Sigmoid colon (tissue), 7 donors: ENCODE data around the gene HSBP1L1. TPM values are rescaled to one million over a fixed set of nuclear protein-coding genes. Genes with fewer than 3 reads are reported as not detected.

ENCODE experiments used
- DNase-seq: peaks from one replicate; pipeline ENCODE4 v3.0.0-alpha.2; 2019
- H3K27ac ChIP-seq, 4 donors: fragments of 200-600 bp; sonication (generic); one replicate each; pipeline ENCODE4 v1.5.1; 2016 to 2019; ENCODE audit warnings: mild to moderate bottlenecking in 1 of 4
- H3K27me3 ChIP-seq, 3 donors: fragments of 200-600 bp; sonication (generic); one replicate each; pipeline ENCODE4 v1.5.1; 2019; ENCODE audit warnings: mild to moderate bottlenecking in 1 of 3
- H3K36me3 ChIP-seq, 4 donors: fragments of 200-600 bp; sonication (generic); one replicate each; pipeline ENCODE4 v1.5.1; 2016 to 2019
- H3K4me1 ChIP-seq, 4 donors: fragments of 200-600 bp; sonication (generic); one replicate each; pipeline ENCODE4 v1.5.1; 2017 to 2019
- H3K4me3 ChIP-seq, 4 donors: fragments of 200-600 bp; sonication (generic); one replicate each; pipeline ENCODE4 v1.5.1; 2017 to 2019; ENCODE audit warnings: mild to moderate bottlenecking in 2 of 4, moderate library complexity in 1 of 4
- H3K9me3 ChIP-seq, 4 donors: fragments of 200-600 bp in 3 of 4; sonication (generic) in 3 of 4; one replicate each; pipeline versions ENCODE4 v1.5.1 to v1.6.1; 2013 to 2019
- CTCF ChIP-seq, 4 experiments: fragments of 450-650 bp in 3 of 4; fragments of 200-600 bp in 1 of 4; IDR thresholded peaks; one replicate each; pipeline ENCODE4 v1.5.1; 2016 to 2019; ENCODE audit warnings: antibody characterized with exemption in 4 of 4, mild to moderate bottlenecking in 3 of 4, moderate library complexity in 2 of 4
- EP300 ChIP-seq, 4 donors: sonication (generic); formaldehyde crosslinking; IDR thresholded peaks; one replicate each; pipeline ENCODE4 v1.6.1; 2017; ENCODE audit warnings: antibody characterized with exemption in 4 of 4
- POLR2A ChIP-seq, 2 donors: fragments of 450-650 bp; IDR thresholded peaks; one replicate each; pipeline ENCODE4 v1.6.1; 2016; ENCODE audit warnings: antibody characterized with exemption in 2 of 2, mild to moderate bottlenecking in 2 of 2, moderate library complexity in 2 of 2
- POLR2AphosphoS5 ChIP-seq, 4 donors: sonication (generic); formaldehyde crosslinking; IDR thresholded peaks; one replicate each; pipeline ENCODE4 v1.6.1; 2017; ENCODE audit warnings: antibody characterized with exemption in 4 of 4
- WGBS, 2 donors: extraction: QIAGEN DNeasy Blood & Tissue Kit; methylation state at CpG; one replicate each; pipeline ENCODE4 v1.1.7; 2013; 5-methylcytosine and 5-hydroxymethylcytosine counted together
- intact Hi-C: fragments of 100-400 bp; cut with DNase I; formaldehyde crosslinking; loops from one replicate; pipeline ENCODE4 v1.15.1; 2023
- polyA plus RNA-seq, 3 donors: library from polyadenylated mRNA; stranded (reverse); fragments of 200-250 nt; gene quantifications; one replicate each; pipeline ENCODE4 v1.2.3, GENCODE V29; 2013
- total RNA-seq, 4 donors: library from RNA; depleted of rRNA; stranded (reverse); fragments of >200 nt; gene quantifications; one replicate each; pipeline ENCODE4 v1.1.0, GENCODE V29; 2016
- donor health status: healthy with polysubstance abuse.
- donor health status: Bipolar disorder and iron deficiency.
- donor health status: healthy.

The HSBP1L1 gene
- total and polyA plus RNA-seq, 7 donors: 15.8 to 86.5 (median 21.0) TPM

- Histone ChIP-seq H3K36me3 (peaks cover 0 to 66% (median 24%) of the 10 kb centered on the region in 4 donors), H3K4me1 (no peaks in the 10 kb centered on the region), H3K9me3 (no peaks in the 10 kb centered on the region), H3K27me3 (no peaks in the 10 kb centered on the region), H3K4me3 (no peak overlapping the region), H3K27ac (no peak overlapping the region)
- TF ChIP-seq POLR2AphosphoS5 (IDR thresholded peaks at IDR 0.05): no peak
- no peak for TF ChIP-seq POLR2A (IDR thresholded peaks at IDR 0.05)
- no peak for TF ChIP-seq CTCF (IDR thresholded peaks at IDR 0.05)
- TF ChIP-seq EP300 (IDR thresholded peaks at IDR 0.05): no peak
- intact Hi-C loops: no loop called here
- 20 to 73% methylated on average over 3 of the region's 3 CpGs for WGBS, 2 donors
- no peak for DNase-seq
Measured at GRCh38 chr18:79972720-79973119, 8.3 kb downstream of the HSBP1L1 start.

GRCh38 chr18:79973517-79973916 lies 9.1 kb downstream of the HSBP1L1 start:
- Histone ChIP-seq H3K27ac (no peak overlapping the region), H3K9me3 (no peaks in the 10 kb centered on the region), H3K4me1 (no peaks in the 10 kb centered on the region), H3K4me3 (no peak overlapping the region), H3K27me3 (no peaks in the 10 kb centered on the region), H3K36me3 (peaks cover 0 to 62% (median 24%) of the 10 kb centered on the region in 4 donors)
- 89 to 94% methylated on average over 16 of the region's 16 CpGs for WGBS, 2 donors
- intact Hi-C loops: no loop called here
- no peak for TF ChIP-seq CTCF (IDR thresholded peaks at IDR 0.05)
- TF ChIP-seq POLR2AphosphoS5 (IDR thresholded peaks at IDR 0.05): no peak
- no peak for DNase-seq

GRCh38 chr18:79974025-79974654 lies 9.7 kb downstream of the HSBP1L1 start:
- intact Hi-C loops: no loop called here
- Histone ChIP-seq H3K9me3 (no peaks in the 10 kb centered on the region), H3K27ac (no peak overlapping the region), H3K27me3 (no peaks in the 10 kb centered on the region), H3K36me3 (peaks cover 0 to 62% (median 24%) of the 10 kb centered on the region in 4 donors), H3K4me3 (no peak overlapping the region), H3K4me1 (no peaks in the 10 kb centered on the region)
- no peak for TF ChIP-seq CTCF (IDR thresholded peaks at IDR 0.05)
- no peak for TF ChIP-seq POLR2A (IDR thresholded peaks at IDR 0.05)
- no peak for TF ChIP-seq EP300 (IDR thresholded peaks at IDR 0.05)
- TF ChIP-seq POLR2AphosphoS5 (IDR thresholded peaks at IDR 0.05): no peak
- WGBS, 2 donors: 96 to 98% methylated on average over 4 of the region's 4 CpGs
- no peak for DNase-seq

GRCh38 chr18:79975043-79975442 lies 10.6 kb downstream of the HSBP1L1 start:
- Histone ChIP-seq H3K36me3 (peaks cover 0 to 59% (median 24%) of the 10 kb centered on the region in 4 donors), H3K9me3 (no peaks in the 10 kb centered on the region), H3K4me3 (no peak overlapping the region), H3K27me3 (no peaks in the 10 kb centered on the region), H3K4me1 (no peaks in the 10 kb centered on the region), H3K27ac (no peak overlapping the region)
- DNase-seq: no peak
- intact Hi-C loops: no loop called here
- TF ChIP-seq POLR2AphosphoS5 (IDR thresholded peaks at IDR 0.05) (no peak), EP300 (IDR thresholded peaks at IDR 0.05) (no peak), POLR2A (IDR thresholded peaks at IDR 0.05) (no peak), CTCF (IDR thresholded peaks at IDR 0.05) (no peak)
- 84% methylated on average over 4 of the region's 4 CpGs for WGBS, 2 donors
